HepG2 (cell line): ENCODE results near the gene CSTPP1. TPM values are rescaled to one million over a fixed set of nuclear protein-coding genes. Genes with fewer than 3 reads are reported as not detected.

Experiments used
- ATF2 ChIP-seq: sonication (generic); formaldehyde crosslinking; IDR thresholded peaks from 2 replicates; pipeline ENCODE4 v1.4.0; 2020; ENCODE audit warnings: missing genetic modification reagents
- DNMT1 ChIP-seq: sonication (generic); formaldehyde crosslinking; IDR thresholded peaks from 2 replicates; pipeline ENCODE4 v1.5.1; 2020; ENCODE audit warnings: mild to moderate bottlenecking, missing genetic modification reagents
- DZIP1 ChIP-seq: sonication (generic); formaldehyde crosslinking; IDR thresholded peaks from 2 replicates; pipeline ENCODE4 v1.5.0; 2020; ENCODE audit warnings: mild to moderate bottlenecking, missing genetic modification reagents
- HNF1A ChIP-seq, 2 experiments: sonication (generic) in 1 of 2; formaldehyde crosslinking in 1 of 2; IDR thresholded peaks; 2 replicates each; pipeline versions ENCODE4 v1.4.0 to v1.6.1; 2016 to 2020; ENCODE audit warnings: borderline replicate concordance in 1 of 2, low read depth in 1 of 2, mild to moderate bottlenecking in 1 of 2, missing genetic modification reagents in 1 of 2
- NAIF1 ChIP-seq: sonication (generic); formaldehyde crosslinking; IDR thresholded peaks from 2 replicates; pipeline ENCODE4 v1.5.0; 2020; ENCODE audit warnings: mild to moderate bottlenecking, missing genetic modification reagents, borderline replicate concordance
- RBAK ChIP-seq: sonication (generic); formaldehyde crosslinking; IDR thresholded peaks from 2 replicates; pipeline ENCODE4 v1.5.1; 2020; ENCODE audit warnings: mild to moderate bottlenecking, missing genetic modification reagents
- REPIN1 ChIP-seq: sonication (generic); formaldehyde crosslinking; IDR thresholded peaks from 2 replicates; pipeline ENCODE4 v1.8.0; 2022; ENCODE audit warnings: missing genetic modification reagents, low read depth, mild to moderate bottlenecking, borderline replicate concordance
- SIN3B ChIP-seq: fragments of 150-350 bp; IDR thresholded peaks from 2 replicates; pipeline ENCODE4 v1.6.1; 2014; ENCODE audit warnings: low read length
- TRIM24 ChIP-seq: sonication (generic); formaldehyde crosslinking; IDR thresholded peaks from 2 replicates; pipeline ENCODE4 v1.8.0; 2022; ENCODE audit warnings: mild to moderate bottlenecking, missing genetic modification reagents
- ZBTB1 ChIP-seq: sonication (generic); formaldehyde crosslinking; IDR thresholded peaks from 2 replicates; pipeline ENCODE4 v1.4.0; 2020; ENCODE audit warnings: missing genetic modification reagents, borderline replicate concordance
- ZBTB46 ChIP-seq: sonication (generic); formaldehyde crosslinking; IDR thresholded peaks from 2 replicates; pipeline ENCODE4 v1.4.0; 2020; ENCODE audit warnings: mild to moderate bottlenecking, missing genetic modification reagents, borderline replicate concordance
- ZC3H13 ChIP-seq: sonication (generic); formaldehyde crosslinking; IDR thresholded peaks from 2 replicates; pipeline ENCODE4 v1.8.1; 2023; ENCODE audit warnings: mild to moderate bottlenecking, missing genetic modification reagents, moderate library complexity
- ZFY ChIP-seq: sonication (generic); formaldehyde crosslinking; IDR thresholded peaks from 2 replicates; pipeline ENCODE4 v1.4.0; 2020; ENCODE audit warnings: missing genetic modification reagents
- ZNF253 ChIP-seq: sonication (generic); formaldehyde crosslinking; IDR thresholded peaks from 2 replicates; pipeline ENCODE4 v1.8.0; 2022; ENCODE audit warnings: mild to moderate bottlenecking, missing genetic modification reagents, borderline replicate concordance
- ZNF383 ChIP-seq: sonication (generic); formaldehyde crosslinking; IDR thresholded peaks from 2 replicates; pipeline ENCODE4 v1.4.0; 2020; ENCODE audit warnings: missing genetic modification reagents, mild to moderate bottlenecking, borderline replicate concordance
- ZNF639 ChIP-seq: conservative IDR thresholded peaks from 2 replicates; pipeline ENCODE4 v1.6.1; 2018; ENCODE audit warnings: missing genetic modification reagents
- polyA plus RNA-seq, 8 experiments: library from polyadenylated mRNA; depleted of rRNA in 3 of 8; stranded (reverse) in 7 of 8; unstranded in 1 of 8; fragments of >200 nt; fragmentation: Illumina TruSeq in 4 of 8; extraction: Trizol in 4 of 8; gene quantifications; 2 replicates each; pipeline versions ENCODE4 v1.2.1 to v1.2.3, GENCODE V29; 2011 to 2016; ENCODE audit warnings: low read depth in 4 of 8, missing spikeins in 1 of 8, mixed read lengths in 1 of 8; ENCODE audit not compliant: insufficient read depth in 1 of 8
- total RNA-seq, 5 experiments: library from RNA; depleted of rRNA; stranded (reverse); fragments of >200 nt; fragmentation: Illumina TruSeq; extraction: Trizol; gene quantifications; 2 replicates each; pipeline ENCODE4 v1.2.3, GENCODE V29; 2016; ENCODE audit warnings: low read depth in 1 of 5

The CSTPP1 gene
- total and polyA plus RNA-seq, 2 of the 13 experiments (the other 11 are each of a cell fraction or from before 2014, with no cell fraction given), result 12.3 to 14.6 TPM

GRCh38 chr11:47185305-47186075 lies 248.9 kb downstream of the CSTPP1 start (continued):
- no peak for TF ChIP-seq HNF1A (IDR thresholded peaks at IDR 0.05; ENCODE audit: low read depth)
- TF ChIP-seq HNF1A (CRISPR knock-in tag; IDR thresholded peaks at IDR 0.05; ENCODE audit: borderline replicate concordance), result peak; percentile 32; the same call in 1 of the 2 replicates
- TF ChIP-seq TRIM24 (CRISPR knock-in tag), result no peak
- TF ChIP-seq ZC3H13 (CRISPR knock-in tag), result no peak
- 0 out of 2 replicates have a peak, but pooled peaks have one; percentile 33 for TF ChIP-seq REPIN1 (CRISPR knock-in tag)
- TF ChIP-seq ZNF383, result no peak
- TF ChIP-seq ATF2, result peak; percentile 32
- TF ChIP-seq SIN3B, result no peak
- TF ChIP-seq ZFY, result peak; percentile 78
- no peak for TF ChIP-seq DNMT1 (CRISPR knock-in tag)
- TF ChIP-seq NAIF1 (CRISPR knock-in tag), result peak; percentile 66; the same call in 1 of the 2 replicates
- no peak; the same call in 1 of the 2 replicates for TF ChIP-seq ZBTB1 (CRISPR knock-in tag)
- no peak; the same call in 1 of the 2 replicates for TF ChIP-seq ZBTB46
- no peak for TF ChIP-seq DZIP1
- TF ChIP-seq ZNF639 (CRISPR knock-in tag), result 0 out of 2 replicates have a peak, but pooled peaks have one; percentile 11
- no peak for TF ChIP-seq ZNF253
- TF ChIP-seq RBAK (CRISPR knock-in tag), result no peak
